NCI-H524 treated with DMSO at 0.1 percent for 48 hours (cell line): ENCODE measurements around the gene SPAG16.
"Not testable (repeated sequence)": the region's sequence is repeated elsewhere in the genome, so short reads cannot be mapped to it uniquely, and the experiment has no call there.

Experiments
- DNase-seq: peaks from one replicate; lab custom pipeline; 2025; lab: John Stamatoyannopoulos, UW

SPAG16 gene

DNA sequence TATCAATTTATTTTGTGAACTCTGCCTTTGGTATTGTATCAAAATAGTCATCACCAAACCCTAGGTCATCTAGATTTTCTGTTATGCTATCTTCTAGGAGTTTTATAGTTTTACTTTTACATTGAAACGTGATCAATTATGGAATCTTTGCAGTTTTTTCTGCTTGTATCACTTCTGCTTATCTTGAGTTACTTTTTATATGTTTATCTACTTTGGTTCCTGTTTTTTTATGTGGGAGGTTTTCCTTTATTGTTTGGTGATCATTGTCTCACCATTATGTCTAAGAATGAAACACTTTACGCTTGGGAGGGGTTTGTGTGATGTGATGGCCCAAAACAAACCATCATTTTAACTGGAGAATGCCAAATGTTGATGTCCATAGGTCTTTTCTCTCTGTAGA lies 261.2 kb downstream of the SPAG16 start:
- no peak for DNase-seq

GRCh38 chr2:213545964-213546475 lies 261.8 kb downstream of the SPAG16 start:
- DNase-seq: no peak

DNA sequence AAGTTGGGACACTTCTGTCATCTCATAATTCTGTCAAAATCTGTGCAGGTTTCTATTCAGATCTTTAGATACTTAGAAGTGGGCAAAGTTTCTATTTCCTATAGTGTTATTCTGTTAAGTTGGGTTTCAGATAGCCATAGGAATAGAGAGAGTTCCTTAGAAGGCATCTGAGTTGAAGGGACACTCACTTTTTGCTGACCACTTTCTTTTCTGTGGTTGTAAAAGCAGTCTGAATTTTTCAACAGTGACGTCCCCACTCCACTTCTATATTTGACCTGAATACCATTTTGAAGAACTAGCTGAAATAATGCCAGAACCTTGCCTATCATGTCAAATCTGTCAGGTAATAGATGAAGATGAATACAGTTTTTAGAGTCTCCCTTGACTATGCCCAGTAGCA lies 267.3 kb downstream of the SPAG16 start:
- no peak for DNase-seq

DNA sequence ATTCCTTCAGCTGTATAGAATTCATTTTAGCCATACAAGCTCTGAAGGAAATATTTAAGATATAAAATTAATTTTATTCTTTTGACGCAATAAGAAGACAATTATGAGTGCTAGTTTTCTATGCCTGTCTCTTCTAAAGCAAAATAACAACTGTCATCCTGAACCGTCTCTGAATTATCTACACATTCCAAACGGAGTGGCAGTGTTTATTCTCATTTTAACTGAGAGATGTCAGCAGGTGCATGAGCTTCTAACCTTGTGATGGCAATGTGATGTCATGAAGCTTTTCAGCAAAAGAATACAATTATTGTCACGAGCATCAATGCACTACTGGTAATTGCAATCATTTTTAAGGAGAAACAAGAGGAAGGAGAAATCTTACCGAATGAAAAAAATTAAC lies 274.8 kb downstream of the SPAG16 start:
- no peak for DNase-seq

DNA sequence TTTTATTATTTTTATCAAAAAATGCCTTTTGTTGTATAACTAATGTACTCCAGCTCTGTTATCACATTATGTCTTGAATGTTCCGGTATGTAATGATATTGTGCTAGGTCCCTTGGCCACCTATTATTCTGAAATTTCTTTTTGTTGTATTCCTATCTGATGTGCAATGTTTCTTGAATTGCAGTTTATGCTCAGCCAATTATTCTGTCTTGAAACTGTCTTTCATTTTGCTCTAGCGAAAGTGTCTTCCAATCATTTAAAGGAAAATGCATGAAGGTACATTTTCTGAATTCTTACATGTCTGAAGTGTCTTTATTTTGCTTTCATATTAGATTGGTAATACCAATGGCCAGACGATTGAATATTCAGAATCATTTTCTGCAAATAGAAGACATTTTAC lies 277.5 kb downstream of the SPAG16 start:
- DNase-seq: no peak

- no peak for DNase-seq
Observed at GRCh38 chr2:213562539-213563180, 278.4 kb downstream of the SPAG16 start.

GRCh38 chr2:213566846-213567245 lies 282.6 kb downstream of the SPAG16 start:
- no peak for DNase-seq

DNA sequence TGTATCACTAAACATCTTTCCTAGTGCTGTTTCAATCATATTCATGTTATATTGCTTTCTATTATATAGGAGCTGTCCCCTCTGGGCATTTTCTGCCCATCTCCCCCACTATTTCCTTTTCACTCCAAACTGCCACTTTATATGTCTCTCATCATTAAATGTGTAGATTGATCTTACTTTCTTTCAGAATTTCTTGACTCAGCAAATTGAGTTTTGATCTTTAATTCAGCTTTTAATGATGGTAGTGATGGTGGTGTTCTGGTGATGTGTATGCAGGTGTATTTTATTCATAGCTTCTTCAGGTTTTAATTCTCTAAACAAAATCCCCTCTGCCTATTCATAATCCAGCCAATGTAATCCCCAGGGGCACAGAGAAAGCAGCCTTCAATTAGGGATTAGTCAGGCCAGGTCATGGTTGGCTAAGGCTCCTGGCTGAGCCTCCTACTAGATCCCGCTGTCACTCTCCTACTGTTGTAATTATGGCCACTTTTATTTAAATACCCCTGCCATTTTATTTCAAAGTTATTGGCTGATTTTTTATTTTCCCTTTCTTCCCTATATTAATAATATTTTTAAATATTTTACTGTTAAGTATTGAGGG lies 325.4 kb downstream of the SPAG16 start:
- DNase-seq: peak; percentile 27

GRCh38 chr2:213627054-213627710 lies 342.9 kb downstream of the SPAG16 start:
- DNase-seq: no peak

GRCh38 chr2:213627835-213628460 lies 343.7 kb downstream of the SPAG16 start:
- DNase-seq: no peak

DNA sequence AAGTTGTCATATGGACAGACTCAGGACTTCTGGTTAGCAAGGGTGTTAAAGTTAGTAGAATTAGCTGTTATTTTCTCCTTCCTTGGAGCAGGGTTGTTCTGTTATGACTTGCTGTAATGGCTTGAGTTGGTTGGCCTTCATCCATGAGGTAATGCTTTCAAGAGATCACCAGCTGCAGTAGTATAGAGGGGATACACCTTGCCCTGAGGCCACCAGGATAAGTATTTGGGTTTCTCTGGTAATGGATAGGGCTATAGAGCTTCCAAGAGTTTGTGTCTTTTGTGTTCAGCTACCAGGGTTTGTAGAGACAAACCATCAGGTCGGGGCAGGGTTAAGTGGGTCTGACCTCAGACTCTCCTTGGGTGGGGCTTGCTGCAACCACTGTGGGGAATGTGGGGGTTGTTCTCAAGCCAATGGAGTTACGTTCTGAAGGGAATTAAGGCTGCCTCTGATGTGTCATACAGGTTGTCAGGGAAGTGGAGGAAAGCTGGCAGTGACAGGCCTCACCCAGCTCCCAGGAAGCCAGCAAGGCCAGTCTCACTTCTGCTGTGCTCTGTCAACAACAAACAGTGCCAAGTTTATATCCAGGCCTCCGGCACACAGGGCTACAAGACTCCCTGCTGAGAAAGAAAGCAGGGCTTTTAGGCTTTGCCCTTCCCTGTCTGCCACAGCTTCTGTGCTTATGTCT lies 356.6 kb downstream of the SPAG16 start:
- DNase-seq: no peak

- no peak for DNase-seq
Observed at GRCh38 chr2:213644926-213645325, 360.7 kb downstream of the SPAG16 start.

DNA sequence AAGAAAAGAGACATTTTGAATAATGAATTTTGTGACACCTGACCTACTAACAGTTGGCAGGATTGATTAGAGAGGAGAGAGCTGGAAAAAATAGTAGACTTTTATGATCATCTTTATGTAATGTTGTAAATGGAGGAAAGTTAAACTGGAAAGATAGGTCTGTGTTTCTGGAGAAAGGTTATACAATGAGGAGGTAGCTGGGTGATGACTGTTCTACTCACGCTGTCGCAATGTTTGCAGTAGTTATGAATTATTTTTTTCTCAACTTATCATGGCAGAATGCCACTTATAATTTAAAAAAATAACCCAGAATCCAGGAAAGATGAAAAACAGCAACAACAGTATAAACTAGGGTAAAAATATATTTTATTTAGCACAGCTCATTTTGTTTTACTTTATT lies 364.9 kb downstream of the SPAG16 start:
- DNase-seq: no peak

DNA sequence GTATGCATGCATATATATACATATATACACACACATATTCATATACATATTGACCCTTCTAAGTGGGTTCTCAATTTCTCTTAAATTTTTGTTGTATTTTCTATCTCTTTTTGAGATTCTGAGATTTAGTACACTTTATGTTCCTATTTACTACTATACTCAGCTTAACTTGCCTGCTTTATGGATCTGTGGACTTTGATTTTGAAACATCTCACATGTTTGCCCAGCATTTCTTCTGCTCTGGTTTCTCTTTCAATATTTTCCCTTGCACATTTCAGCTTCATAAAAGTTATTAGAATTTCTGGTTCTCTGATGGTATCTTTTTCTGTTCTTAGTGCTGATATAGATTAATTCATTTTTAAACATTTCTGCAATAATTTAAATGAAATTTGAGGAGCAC lies 380.6 kb downstream of the SPAG16 start:
- DNase-seq: no peak

DNA sequence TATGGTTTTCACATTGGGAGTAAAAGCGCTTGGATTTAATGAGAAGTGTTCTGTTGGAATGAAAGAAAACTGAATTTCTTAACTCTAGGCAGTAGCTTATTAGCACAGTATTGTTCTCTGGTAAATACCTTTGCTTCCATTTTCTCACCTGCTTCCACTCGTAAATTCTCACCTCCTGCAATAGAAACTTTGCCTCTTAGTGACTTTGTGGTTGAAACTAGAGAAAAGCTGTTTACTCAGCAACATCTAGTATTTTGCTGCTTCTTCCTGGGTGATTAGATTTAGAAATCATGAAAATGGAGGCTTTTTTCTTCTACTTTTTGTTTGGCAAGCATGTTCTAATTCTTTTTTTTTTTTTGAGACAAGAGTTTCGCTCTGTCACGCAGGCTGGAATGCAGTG lies 385.4 kb downstream of the SPAG16 start:
- DNase-seq: no peak

DNA sequence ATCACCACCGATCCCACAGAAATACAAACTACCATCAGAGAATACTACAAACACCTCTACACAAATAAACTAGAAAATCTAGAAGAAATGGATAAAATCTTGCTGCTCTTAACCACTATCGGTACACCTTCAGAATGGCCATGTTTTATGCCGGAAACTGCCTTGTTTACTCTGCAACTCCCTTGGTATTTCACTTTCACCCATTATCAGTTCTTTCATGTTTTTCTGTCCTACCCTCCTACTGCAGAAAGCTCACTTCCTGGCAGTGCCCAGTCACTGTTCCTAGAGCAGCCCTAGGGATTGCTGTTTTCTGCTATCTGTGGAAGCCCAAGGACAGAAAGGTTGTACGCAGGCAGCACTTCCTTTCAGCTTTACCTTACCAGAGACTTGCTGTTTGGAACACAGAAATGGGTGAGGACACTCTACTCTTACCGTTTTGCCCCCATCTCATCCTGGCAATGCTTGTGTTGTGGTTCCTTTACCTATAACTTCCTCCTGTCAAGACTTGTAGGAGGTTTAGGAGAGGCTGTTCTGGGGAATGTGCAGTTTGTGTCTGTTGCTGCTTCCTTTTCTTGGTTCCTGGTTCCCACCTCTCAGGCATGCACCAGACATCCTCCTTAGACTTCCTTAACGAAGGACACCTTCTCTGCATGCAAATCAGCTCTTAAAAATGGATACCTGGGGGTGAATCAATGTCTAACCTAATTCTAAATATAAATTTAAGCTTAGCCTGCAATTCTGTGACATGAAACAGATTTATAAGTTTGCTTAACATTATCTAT lies 394.4 kb downstream of the SPAG16 start:
- DNase-seq: no peak

DNA sequence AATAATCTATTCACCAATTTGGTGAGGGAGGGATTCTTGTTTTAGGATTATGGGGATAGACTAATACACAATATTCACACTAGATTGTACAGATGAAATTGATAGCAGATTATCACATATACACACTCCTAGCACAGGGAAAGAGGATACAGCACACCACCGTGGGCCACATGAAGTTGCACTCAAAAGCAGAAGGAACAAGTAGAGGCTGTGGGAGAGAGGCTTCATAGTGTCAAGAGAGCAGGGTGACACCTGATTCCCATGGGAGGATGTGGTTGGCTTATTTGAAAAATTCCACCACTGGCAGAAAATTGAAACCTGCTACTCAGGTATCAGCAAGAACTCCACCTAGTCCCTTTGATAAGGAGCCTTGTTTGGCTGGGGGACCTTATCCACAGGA lies 395.6 kb downstream of the SPAG16 start:
- DNase-seq: no peak

- DNase-seq: no peak
Observed at GRCh38 chr2:213682276-213682675, 398.0 kb downstream of the SPAG16 start.

GRCh38 chr2:213688133-213688532 lies 403.9 kb downstream of the SPAG16 start:
- DNase-seq: no peak

DNA sequence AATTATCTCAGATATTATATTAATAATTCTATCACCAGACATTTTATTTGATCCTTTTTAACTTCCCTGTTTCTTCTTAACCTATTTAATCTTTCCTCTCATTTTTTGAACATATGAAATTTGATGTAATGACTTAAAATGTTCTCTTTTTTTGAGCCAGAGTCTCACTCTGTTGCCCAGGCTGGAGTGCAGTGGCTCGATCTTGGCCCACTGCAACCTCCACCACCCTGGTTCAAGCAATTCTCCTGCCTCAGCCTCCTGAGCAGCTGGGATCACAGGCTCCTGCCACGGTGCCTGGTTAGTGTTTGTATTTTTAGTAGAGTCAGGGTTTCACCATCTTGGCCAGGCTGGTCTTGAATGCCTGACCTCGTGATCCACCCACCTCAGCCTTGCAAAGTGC lies 404.6 kb downstream of the SPAG16 start:
- DNase-seq: not testable (repeated sequence)

- DNase-seq: no peak
Observed at GRCh38 chr2:213689585-213689984, 405.3 kb downstream of the SPAG16 start.

DNA sequence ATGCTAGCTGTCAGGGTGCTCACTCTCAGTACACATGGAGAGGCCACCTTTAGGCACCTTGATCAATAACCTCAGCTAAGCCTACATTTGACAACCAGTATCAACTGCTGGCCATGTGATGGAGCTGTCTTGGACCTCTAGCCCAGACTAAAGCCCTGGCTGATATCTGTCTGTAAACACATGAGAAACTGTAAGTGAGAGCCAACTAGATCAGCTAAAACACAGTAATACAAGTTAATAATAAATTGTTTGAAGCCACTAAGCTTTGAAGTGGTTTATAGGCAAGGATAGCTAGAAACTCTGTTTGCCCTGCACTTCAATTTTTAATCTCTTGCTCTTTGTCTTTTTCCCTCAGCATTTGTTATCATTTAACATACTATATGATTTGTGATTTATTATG lies 407.1 kb downstream of the SPAG16 start:
- no peak for DNase-seq
